Keratinocyte (primary cell): ENCODE measurements around the gene BAIAP2.

ENCODE experiments used
- EZH2 ChIP-seq: IDR thresholded peaks from one replicate; pipeline ENCODE4 v1.6.1; 2012; ENCODE audit warnings: inconsistent platforms, mild to moderate bottlenecking, low read length, moderate library complexity
- TF ChIP-seq, protein P1 (sequence below), 3 experiments: IDR thresholded peaks in 1 of 3; conservative IDR thresholded peaks in 1 of 3; optimal IDR thresholded peaks in 1 of 3; 2 replicates in 2 of 3; 3 replicates in 1 of 3; pipeline versions ENCODE3 to v1.5.1; 2011; ENCODE audit warnings: low read length in 3 of 3, mild to moderate bottlenecking in 3 of 3, moderate library complexity in 2 of 3, control low read depth in 1 of 3, inconsistent platforms in 1 of 3; ENCODE audit not compliant: insufficient read depth in 2 of 3; ENCODE audit errors: extremely low read depth in 1 of 3

GRCh38 chr17:81050645-81051625, 16.0 kb downstream of the BAIAP2 start:
- TF ChIP-seq, protein P1, sequence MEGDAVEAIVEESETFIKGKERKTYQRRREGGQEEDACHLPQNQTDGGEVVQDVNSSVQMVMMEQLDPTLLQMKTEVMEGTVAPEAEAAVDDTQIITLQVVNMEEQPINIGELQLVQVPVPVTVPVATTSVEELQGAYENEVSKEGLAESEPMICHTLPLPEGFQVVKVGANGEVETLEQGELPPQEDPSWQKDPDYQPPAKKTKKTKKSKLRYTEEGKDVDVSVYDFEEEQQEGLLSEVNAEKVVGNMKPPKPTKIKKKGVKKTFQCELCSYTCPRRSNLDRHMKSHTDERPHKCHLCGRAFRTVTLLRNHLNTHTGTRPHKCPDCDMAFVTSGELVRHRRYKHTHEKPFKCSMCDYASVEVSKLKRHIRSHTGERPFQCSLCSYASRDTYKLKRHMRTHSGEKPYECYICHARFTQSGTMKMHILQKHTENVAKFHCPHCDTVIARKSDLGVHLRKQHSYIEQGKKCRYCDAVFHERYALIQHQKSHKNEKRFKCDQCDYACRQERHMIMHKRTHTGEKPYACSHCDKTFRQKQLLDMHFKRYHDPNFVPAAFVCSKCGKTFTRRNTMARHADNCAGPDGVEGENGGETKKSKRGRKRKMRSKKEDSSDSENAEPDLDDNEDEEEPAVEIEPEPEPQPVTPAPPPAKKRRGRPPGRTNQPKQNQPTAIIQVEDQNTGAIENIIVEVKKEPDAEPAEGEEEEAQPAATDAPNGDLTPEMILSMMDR (optimal IDR thresholded peaks at IDR 0.05 in 1 of 3, IDR thresholded peaks at IDR 0.05 in 1 of 3, conservative IDR thresholded peaks at IDR 0.05 in 1 of 3; ENCODE audit: extremely low read depth in 1 of 3, insufficient read depth in 2 of 3, low read length in 3 of 3), result no peak
- TF ChIP-seq EZH2, result no peak
